GM19463 (cell line): Measurements from ENCODE around the gene PRR14L.
"Not testable (repeated sequence)": the region's sequence is repeated elsewhere in the genome, so short reads cannot be mapped to it uniquely, and the experiment has no call there.

Experiments used
- ATAC-seq: cut with Tn5 transposase; IDR thresholded peaks from one replicate; pipeline ENCODE4 v1.9.1; 2021; ENCODE audit warnings: mild to moderate bottlenecking, moderate library complexity; ENCODE audit not compliant: unreplicated experiment

The PRR14L gene

GRCh38 chr22:31683181-31684105 lies 66.5 kb downstream of the PRR14L start:
- no peak for ATAC-seq

DNA sequence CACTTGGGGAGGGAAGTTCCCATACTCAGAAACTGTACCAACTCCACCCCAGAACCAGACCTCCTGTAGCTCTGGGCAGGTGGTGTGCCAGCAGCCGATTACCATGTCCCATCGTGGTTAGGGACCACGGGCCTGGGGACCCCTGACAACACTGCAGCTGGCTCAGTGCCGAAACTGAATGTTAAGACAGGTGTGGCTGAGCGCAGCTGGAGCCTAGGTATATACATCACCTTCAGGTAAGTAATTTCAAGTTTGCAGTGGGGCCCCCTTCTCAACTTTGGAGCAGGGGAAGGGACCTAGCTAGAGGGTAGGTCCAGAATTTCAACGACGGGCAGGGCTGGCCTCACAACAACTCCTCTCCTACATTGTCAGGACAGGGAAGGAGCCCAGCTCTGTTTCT lies 67.2 kb downstream of the PRR14L start:
- no peak for ATAC-seq

DNA sequence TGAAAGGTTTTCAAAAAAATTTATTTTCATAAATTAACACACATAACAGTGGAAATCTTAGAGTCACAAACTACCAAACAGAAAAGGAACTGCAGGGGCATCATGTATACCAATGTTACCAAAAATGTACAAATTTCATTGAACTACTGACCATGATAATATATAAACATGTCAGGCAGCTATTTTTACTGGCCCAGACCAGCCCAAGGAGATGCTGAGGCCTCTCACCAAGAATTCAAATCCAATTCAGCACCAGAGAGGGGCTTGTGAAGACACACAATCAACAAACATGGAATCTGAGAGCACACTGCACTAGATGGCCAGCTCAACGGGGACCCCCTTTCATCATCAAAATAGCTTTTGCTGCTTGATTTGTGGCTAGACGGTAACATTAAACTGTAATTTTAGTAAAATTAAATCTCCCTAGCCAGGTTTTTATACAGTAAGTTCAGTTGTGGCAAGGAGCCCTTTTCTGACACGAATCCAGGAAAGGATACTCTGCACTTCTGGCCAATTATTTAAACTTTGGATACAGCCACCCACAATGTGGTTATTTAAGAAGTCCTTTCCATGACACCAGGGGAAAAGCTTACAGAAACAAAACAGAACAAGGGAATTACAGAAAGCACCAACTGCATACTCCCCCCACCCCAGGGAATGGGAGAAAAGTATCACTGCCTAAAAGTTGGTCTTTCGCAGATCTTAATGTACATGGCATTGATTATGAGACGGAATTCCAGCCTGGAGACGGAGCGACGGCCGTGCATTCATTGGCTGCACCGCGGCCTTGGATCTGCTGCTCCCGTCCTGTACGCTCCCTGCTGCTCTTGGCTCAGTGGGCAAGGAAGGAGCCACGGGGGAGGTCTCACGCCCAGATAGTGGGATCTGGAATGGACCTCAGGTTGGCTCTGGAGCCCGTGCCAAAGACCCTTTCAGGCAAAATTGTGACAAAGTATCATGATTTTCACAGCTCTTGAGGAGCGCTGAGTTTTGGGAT lies 68.3 kb downstream of the PRR14L start:
- ATAC-seq, result no peak

DNA sequence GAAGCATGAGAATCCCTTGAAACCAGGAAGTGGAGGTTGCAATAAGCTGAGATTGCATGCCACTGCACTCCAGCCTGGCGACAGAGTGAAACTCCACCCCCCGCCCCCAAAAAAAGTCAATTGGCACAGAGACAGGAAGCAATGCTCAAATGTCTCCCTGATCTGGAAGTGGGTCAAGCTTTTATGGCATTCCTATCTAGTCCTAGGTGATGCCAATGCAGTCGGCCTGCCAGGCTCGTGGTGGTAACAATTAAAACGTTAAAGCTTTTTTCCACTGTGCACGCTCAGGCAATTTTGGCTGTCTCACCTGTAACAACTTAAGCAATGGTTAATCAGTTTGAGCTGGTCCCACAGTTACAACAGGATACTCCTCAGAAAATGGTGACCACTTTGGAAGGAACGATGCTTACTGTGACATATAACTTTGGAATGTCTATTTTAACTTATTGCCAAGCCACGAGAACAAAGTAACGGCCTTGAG lies 69.0 kb downstream of the PRR14L start:
- ATAC-seq, result no peak

- ATAC-seq, result no peak
These were observed 71.2 kb downstream of the PRR14L start for GRCh38 chr22:31678748-31679147.

- peak; percentile 99 for ATAC-seq
These were observed 73.2 kb downstream of the PRR14L start for GRCh38 chr22:31676700-31677099.

DNA sequence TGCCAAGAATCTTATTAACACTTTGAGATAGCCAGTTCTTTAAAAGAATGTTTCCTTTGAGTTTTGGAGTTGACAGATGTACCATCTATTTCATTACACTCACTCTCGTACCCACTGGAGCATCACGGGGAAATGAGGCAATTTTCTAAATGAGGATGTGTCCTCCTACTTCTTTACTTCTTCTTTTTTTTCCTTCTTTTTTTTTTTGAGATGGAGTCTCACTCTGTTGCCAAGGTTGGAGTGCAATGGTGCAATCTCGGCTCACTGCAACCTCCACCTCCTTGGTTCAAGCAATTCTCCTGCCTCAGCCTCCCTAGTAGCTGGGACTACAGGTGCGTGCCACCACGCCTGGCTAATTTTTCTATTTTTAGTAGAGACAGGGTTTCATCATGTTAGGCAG lies 75.7 kb downstream of the PRR14L start:
- ATAC-seq, result not testable (repeated sequence)

DNA sequence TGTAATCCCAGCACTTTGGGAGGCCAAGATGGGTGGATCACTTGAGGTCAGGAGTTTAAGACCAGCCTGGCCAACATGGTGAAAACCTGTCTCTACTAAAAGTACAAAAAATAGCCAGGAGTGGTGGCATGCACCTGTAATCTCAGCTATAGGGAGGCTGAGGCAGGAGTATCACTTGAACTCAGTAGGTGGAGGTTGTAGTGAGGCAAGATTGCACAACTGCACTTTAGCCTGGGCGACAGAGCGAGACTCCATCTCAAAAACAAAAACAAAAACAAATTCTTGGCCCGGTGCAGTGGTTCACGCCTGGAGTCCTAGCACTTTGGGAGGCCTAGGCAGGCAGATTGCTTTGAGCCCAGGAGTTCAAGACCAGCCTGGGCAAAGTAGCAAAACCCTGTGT lies 81.1 kb downstream of the PRR14L start:
- ATAC-seq, result not testable (repeated sequence)

DNA sequence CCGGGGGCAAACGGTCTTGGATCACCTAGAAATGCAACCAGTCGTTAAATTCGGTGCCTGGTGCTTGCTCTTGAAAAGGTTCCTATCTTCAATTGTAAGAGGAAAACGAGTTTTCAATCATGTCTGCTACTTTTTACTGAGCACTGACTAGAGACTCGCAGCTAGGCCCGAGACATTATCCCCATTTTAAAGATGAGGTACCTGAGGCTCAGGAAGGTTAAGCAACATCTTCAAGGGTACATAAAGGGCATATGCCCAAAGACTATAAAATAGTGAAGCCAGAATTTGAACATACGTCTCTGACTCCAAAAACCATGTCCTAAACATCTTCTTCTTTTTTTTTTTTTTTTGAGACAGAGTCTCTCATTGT lies 87.3 kb downstream of the PRR14L start:
- no peak for ATAC-seq

DNA sequence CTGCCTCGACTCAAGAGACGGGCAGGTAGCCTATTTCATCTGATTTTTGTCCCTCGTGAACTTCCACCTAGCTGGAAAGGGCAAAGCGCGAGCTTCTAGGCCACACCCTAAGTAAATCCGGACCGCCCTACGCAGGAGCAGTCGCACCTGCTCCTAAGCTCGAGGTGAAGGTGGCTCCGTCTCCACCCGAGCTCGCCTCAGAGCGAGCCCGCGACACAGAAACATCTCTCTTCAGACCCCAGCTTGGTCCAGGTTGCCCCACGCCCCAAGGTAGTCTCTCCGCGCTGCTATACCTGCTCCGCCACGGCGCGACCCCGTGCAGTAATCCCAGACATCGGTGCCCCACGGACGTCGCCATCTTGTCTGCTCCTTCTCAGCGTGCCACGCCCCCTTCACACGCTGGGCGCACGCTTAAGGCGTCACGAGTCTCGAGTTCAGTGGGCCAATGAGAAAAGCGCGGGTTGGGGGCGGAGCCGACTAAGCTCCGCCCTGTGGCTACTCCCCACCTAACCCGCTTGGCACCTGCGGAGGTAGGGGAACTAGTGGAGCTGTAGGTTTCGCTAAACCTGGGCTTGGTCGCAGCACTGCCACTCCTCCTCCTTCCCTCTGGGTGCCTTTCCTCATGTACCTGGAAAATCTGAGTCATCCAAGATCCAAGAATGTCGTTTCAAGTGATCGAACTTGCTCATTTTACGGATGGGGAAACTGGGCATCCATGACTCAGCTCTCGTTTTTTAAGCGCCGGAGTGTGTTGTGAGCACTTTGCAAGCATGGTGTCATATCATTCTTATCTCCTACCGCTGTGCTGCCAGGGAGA lies 87.9 kb downstream of the PRR14L start, which contains the start of gene PISD:
TSS of gene PISD (minus strand) at position 365 of the 817 bp plus-strand sequence. CDS start at position 358, 7 bp downstream.
- ATAC-seq, result peak; percentile 81

GRCh38 chr22:31660860-31661341 lies 89.0 kb downstream of the PRR14L start:
- peak; percentile 38 for ATAC-seq

GRCh38 chr22:31659246-31659645 lies 90.7 kb downstream of the PRR14L start:
- no peak for ATAC-seq

DNA sequence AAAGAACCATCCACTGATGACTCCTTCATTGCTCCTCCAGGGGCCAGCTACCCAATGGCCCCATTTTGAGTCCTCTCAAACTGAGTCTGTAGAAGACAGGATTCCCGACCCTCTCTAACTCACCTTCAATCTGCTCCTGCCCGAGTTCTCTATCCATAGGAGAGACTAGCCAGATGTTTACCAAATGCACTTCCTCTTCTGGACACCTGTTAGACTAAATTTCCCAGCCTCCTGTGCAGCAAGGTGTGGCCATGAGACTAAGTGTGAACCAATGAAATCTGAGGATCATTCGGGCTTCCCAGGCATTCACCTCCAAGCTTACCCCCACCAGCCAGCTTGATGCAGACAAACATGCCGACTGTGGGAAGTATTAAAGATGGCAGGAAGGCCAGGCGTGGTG lies 95.5 kb downstream of the PRR14L start:
- no peak for ATAC-seq

DNA sequence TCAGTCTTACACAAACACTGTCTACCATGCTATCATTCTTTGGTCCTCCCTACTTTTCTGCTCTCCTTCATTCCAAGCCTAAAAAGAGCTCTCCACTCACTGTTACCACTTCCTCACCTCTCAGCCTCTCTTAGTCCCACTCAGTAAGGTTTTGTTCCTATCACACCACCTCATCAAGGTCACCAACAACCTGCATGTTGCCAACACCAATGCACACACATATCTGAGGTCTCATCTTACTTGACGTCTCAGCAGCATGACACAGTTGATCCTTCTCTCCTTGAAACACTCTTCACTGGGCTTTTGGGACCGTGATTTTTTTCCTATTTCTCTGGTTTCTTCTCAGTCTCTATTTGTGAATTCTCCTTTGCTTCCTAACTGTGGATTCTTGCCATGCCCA lies 96.0 kb downstream of the PRR14L start:
- no peak for ATAC-seq

DNA sequence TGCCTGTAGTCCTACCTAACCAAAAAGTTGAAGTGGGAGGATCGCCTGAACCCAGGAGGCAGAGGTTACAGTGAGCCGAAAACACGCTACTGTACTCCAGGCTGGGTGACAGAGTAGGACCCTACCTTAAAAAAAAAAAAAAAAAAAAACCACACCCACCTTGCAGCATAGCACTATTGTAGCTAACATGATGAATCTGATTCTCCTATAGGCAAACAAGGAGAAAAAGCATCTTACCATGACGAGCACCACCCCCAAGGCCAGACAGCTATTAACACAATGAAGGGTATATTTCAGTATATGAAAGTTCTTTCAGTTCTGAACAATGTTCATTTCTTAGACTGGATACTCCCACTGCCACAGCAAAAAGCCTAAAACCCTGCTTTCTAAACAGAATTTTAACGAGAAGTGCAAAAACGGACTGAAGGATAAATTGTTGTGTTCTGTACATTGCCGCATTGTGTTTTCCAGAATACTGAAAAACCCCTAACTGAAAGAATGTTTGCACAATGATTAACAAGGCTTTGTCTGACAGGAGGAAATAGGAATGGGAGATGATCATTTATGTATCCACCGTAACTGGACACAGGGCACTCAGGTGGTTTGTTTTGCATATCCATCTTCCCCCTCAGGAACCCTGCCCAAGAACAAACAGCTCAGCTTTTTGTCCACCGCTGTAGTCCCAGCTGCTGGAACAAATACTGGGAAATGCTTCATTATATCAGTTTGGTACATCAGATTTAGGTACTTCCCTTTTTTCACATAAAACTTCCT lies 96.8 kb downstream of the PRR14L start:
- no peak for ATAC-seq

DNA sequence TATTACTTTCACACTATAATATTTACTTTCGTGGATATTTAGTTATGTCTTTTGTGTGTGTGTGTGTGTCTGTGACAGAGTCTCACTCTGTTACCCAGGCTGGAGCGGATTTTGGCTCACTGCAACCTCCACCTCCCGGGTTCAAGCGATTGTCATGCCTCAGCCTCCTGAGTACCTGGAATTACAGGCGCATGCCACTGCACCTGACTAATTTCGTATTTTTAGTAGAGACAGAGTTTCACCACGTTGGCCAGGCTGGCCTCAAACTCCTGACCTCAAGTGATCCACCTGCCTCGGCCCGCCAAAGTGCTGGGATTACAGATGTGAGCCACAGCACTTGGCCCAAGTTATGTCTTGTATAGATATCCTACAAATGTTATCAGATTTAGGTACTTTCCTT lies 97.8 kb downstream of the PRR14L start:
- no peak for ATAC-seq

- no peak for ATAC-seq
These were observed 98.3 kb downstream of the PRR14L start for GRCh38 chr22:31651664-31652063.

DNA sequence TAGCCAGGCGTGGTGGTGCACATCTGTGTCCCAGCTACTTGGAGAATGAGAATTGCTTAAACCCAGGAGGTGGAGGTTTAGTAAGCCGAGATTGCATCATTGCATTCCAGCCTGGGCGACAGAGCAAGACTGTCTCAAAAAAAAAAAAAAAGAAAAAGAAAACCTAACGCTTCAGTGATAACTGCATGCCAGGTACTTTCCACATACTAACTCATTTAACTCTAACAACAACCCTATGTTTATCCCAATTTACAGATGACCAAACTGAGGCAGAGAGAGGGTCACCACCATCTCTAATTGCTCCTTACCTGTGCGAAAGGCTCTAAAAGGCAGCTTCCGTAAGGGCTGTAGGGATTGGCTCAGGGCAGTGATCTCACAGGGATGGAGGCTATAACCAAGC lies 99.5 kb downstream of the PRR14L start:
- ATAC-seq, result no peak

DNA sequence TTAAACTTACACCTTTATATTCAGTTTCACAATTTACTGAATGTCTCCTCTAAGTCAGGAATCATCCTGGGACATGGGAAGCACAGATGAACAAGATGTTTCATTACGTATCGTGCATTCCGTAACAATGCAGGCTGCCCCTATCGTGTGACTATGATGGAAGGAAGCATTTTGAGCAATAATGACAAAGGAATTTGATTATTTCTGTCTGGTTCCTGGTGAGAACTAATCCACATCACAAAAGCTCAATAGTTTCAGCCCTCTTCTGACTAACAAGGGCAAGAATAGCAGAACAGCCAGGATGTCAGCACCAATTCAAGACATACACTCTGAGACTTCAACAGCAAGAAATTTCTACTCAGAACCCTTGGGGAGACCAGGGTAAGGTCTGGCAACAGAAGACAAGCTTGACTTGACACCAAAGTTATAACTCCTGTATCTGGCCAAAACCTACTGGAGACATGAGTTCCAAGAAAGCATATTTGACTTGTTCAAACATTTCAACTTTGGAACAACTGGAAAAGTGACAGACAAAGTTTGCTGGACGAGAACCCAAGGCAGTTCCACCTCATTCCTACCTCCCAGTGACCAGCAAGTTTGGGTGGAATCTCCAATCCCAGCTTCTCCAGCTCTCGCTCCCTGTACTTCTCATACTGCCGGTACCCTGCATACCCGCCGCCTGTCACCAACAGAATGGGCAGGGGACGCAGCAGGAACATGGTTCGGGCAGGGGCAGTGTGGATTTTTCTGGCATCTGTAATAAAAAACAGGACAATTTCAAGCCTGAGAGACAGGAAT lies 102.2 kb downstream of the PRR14L start:
- ATAC-seq, result no peak
